ENCODE data around the gene ACTG2.

Gene ACTG2

GRCh38 chr2:73942664-73943063 lies 49.9 kb downstream of the ACTG2 start:
- Histone ChIP-seq H3K27ac (ENCODE audit: low read depth, low read length) (no peak overlapping the region), H3K9me3 (ENCODE audit: low read length) (no peaks in the 10 kb centered on the region), H3K36me3 (ENCODE audit: insufficient read depth, low read length) (peaks cover 18% of the 10 kb centered on the region), H3K27me3 (ENCODE audit: control insufficient read depth in 1 of 2, insufficient read depth in 2 of 2, low read length in 2 of 2) (no peaks in the 10 kb centered on the region), H3K4me3 (ENCODE audit: low read depth in 1 of 2, low read length in 2 of 2) (no peak overlapping the region), H3K9ac (ENCODE audit: low read length) (no peak overlapping the region), H3K4me1 (ENCODE audit: insufficient read depth, low read length) (no peaks in the 10 kb centered on the region)

- no peak overlapping the region for H3K4me3 ChIP-seq (ENCODE audit: low read depth in 1 of 2, low read length in 2 of 2)
- no peaks in the 10 kb centered on the region for H3K9me3 ChIP-seq (ENCODE audit: low read length)
- H3K27me3 ChIP-seq (ENCODE audit: control insufficient read depth in 1 of 2, insufficient read depth in 2 of 2, low read length in 2 of 2) = no peaks in the 10 kb centered on the region
- H3K9ac ChIP-seq (ENCODE audit: low read length) = no peak overlapping the region
- no peak overlapping the region for H3K27ac ChIP-seq (ENCODE audit: low read depth, low read length)
- no peaks in the 10 kb centered on the region for H3K4me1 ChIP-seq (ENCODE audit: insufficient read depth, low read length)
- peaks cover 32% of the 10 kb centered on the region for H3K36me3 ChIP-seq (ENCODE audit: insufficient read depth, low read length)
These were observed 51.9 kb downstream of the ACTG2 start for GRCh38 chr2:73944714-73945113.

- Histone ChIP-seq H3K9ac (ENCODE audit: low read length) (no peak overlapping the region), H3K9me3 (ENCODE audit: low read length) (no peaks in the 10 kb centered on the region), H3K4me1 (ENCODE audit: insufficient read depth, low read length) (no peaks in the 10 kb centered on the region), H3K27ac (ENCODE audit: low read depth, low read length) (no peak overlapping the region), H3K27me3 (ENCODE audit: control insufficient read depth in 1 of 2, insufficient read depth in 2 of 2, low read length in 2 of 2) (no peaks in the 10 kb centered on the region), H3K4me3 (ENCODE audit: low read depth in 1 of 2, low read length in 2 of 2) (no peak overlapping the region), H3K36me3 (ENCODE audit: insufficient read depth, low read length) (peaks cover 45% of the 10 kb centered on the region)
These were observed 53.4 kb downstream of the ACTG2 start for GRCh38 chr2:73946215-73946614.

GRCh38 chr2:73946666-73947065 lies 53.9 kb downstream of the ACTG2 start:
- H3K27ac ChIP-seq (ENCODE audit: low read depth, low read length) = no peak overlapping the region
- no peak overlapping the region for H3K4me3 ChIP-seq (ENCODE audit: low read depth in 1 of 2, low read length in 2 of 2)
- H3K4me1 ChIP-seq (ENCODE audit: insufficient read depth, low read length) = peaks cover 4% of the 10 kb centered on the region
- H3K9me3 ChIP-seq (ENCODE audit: low read length) = no peaks in the 10 kb centered on the region
- H3K27me3 ChIP-seq (ENCODE audit: control insufficient read depth in 1 of 2, insufficient read depth in 2 of 2, low read length in 2 of 2) = no peaks in the 10 kb centered on the region
- no peak overlapping the region for H3K9ac ChIP-seq (ENCODE audit: low read length)
- H3K36me3 ChIP-seq (ENCODE audit: insufficient read depth, low read length) = peaks cover 50% of the 10 kb centered on the region

GRCh38 chr2:73947412-73948018 lies 54.7 kb downstream of the ACTG2 start:
- H3K9ac ChIP-seq (ENCODE audit: low read length) = no peak overlapping the region
- no peaks in the 10 kb centered on the region for H3K9me3 ChIP-seq (ENCODE audit: low read length)
- no peak overlapping the region for H3K27ac ChIP-seq (ENCODE audit: low read depth, low read length)
- H3K27me3 ChIP-seq (ENCODE audit: control insufficient read depth in 1 of 2, insufficient read depth in 2 of 2, low read length in 2 of 2) = no peaks in the 10 kb centered on the region
- no peak overlapping the region for H3K4me3 ChIP-seq (ENCODE audit: low read depth in 1 of 2, low read length in 2 of 2)
- peaks cover 57% of the 10 kb centered on the region for H3K36me3 ChIP-seq (ENCODE audit: insufficient read depth, low read length)
- peaks cover 11% of the 10 kb centered on the region for H3K4me1 ChIP-seq (ENCODE audit: insufficient read depth, low read length)

GRCh38 chr2:73949802-73950201 lies 57.0 kb downstream of the ACTG2 start:
- Histone ChIP-seq H3K4me3 (ENCODE audit: low read depth in 1 of 2, low read length in 2 of 2) (no peak overlapping the region), H3K36me3 (ENCODE audit: insufficient read depth, low read length) (peaks cover 64% of the 10 kb centered on the region), H3K27me3 (ENCODE audit: control insufficient read depth in 1 of 2, insufficient read depth in 2 of 2, low read length in 2 of 2) (no peaks in the 10 kb centered on the region), H3K27ac (ENCODE audit: low read depth, low read length) (no peak overlapping the region), H3K9ac (ENCODE audit: low read length) (no peak overlapping the region), H3K4me1 (ENCODE audit: insufficient read depth, low read length) (peaks cover 11% of the 10 kb centered on the region), H3K9me3 (ENCODE audit: low read length) (no peaks in the 10 kb centered on the region)

GRCh38 chr2:73952499-73953446 lies 60.0 kb downstream of the ACTG2 start:
- no peak overlapping the region for H3K27ac ChIP-seq (ENCODE audit: low read depth, low read length)
- no peaks in the 10 kb centered on the region for H3K27me3 ChIP-seq (ENCODE audit: control insufficient read depth in 1 of 2, insufficient read depth in 2 of 2, low read length in 2 of 2)
- H3K36me3 ChIP-seq (ENCODE audit: insufficient read depth, low read length) = peaks cover 57% of the 10 kb centered on the region
- peaks cover 11% of the 10 kb centered on the region for H3K4me1 ChIP-seq (ENCODE audit: insufficient read depth, low read length)
- H3K4me3 ChIP-seq (ENCODE audit: low read depth in 1 of 2, low read length in 2 of 2) = no peak overlapping the region
- H3K9me3 ChIP-seq (ENCODE audit: low read length) = no peaks in the 10 kb centered on the region
- no peak overlapping the region for H3K9ac ChIP-seq (ENCODE audit: low read length)

GRCh38 chr2:73956218-73956865 lies 63.5 kb downstream of the ACTG2 start:
- Histone ChIP-seq H3K9me3 (ENCODE audit: low read length) (no peaks in the 10 kb centered on the region), H3K4me1 (ENCODE audit: insufficient read depth, low read length) (peaks cover 10% of the 10 kb centered on the region), H3K4me3 (ENCODE audit: low read depth in 1 of 2, low read length in 2 of 2) (no peak overlapping the region), H3K27me3 (ENCODE audit: control insufficient read depth in 1 of 2, insufficient read depth in 2 of 2, low read length in 2 of 2) (no peaks in the 10 kb centered on the region), H3K9ac (ENCODE audit: low read length) (no peak overlapping the region), H3K36me3 (ENCODE audit: insufficient read depth, low read length) (peaks cover 48% of the 10 kb centered on the region), H3K27ac (ENCODE audit: low read depth, low read length) (no peak overlapping the region)

- no peaks in the 10 kb centered on the region for H3K9me3 ChIP-seq (ENCODE audit: low read length)
- no peaks in the 10 kb centered on the region for H3K27me3 ChIP-seq (ENCODE audit: control insufficient read depth in 1 of 2, insufficient read depth in 2 of 2, low read length in 2 of 2)
- no peak overlapping the region for H3K9ac ChIP-seq (ENCODE audit: low read length)
- H3K4me3 ChIP-seq (ENCODE audit: low read depth in 1 of 2, low read length in 2 of 2) = no peak overlapping the region
- no peak overlapping the region for H3K27ac ChIP-seq (ENCODE audit: low read depth, low read length)
- H3K36me3 ChIP-seq (ENCODE audit: insufficient read depth, low read length) = peaks cover 22% of the 10 kb centered on the region
- no peaks in the 10 kb centered on the region for H3K4me1 ChIP-seq (ENCODE audit: insufficient read depth, low read length)
These were observed 68.5 kb downstream of the ACTG2 start for GRCh38 chr2:73961274-73961673.

- Histone ChIP-seq H3K9me3 (ENCODE audit: low read length) (no peaks in the 10 kb centered on the region), H3K27ac (ENCODE audit: low read depth, low read length) (no peak overlapping the region)
These were observed 69.2 kb downstream of the ACTG2 start for GRCh38 chr2:73961823-73962615.

GRCh38 chr2:73962798-73963197 lies 70.0 kb downstream of the ACTG2 start:
- Histone ChIP-seq H3K9ac (ENCODE audit: low read length) (no peak overlapping the region), H3K4me1 (ENCODE audit: insufficient read depth, low read length) (no peaks in the 10 kb centered on the region), H3K27ac (ENCODE audit: low read depth, low read length) (no peak overlapping the region)

More at GRCh38 chr2:73961823-73962615, 69.2 kb downstream of the ACTG2 start:
- H3K9ac ChIP-seq (ENCODE audit: low read length) = no peak overlapping the region
- H3K4me3 ChIP-seq (ENCODE audit: low read depth in 1 of 2, low read length in 2 of 2) = no peak overlapping the region
- H3K36me3 ChIP-seq (ENCODE audit: insufficient read depth, low read length) = peaks cover 18% of the 10 kb centered on the region
- H3K4me1 ChIP-seq (ENCODE audit: insufficient read depth, low read length) = no peaks in the 10 kb centered on the region
- H3K27me3 ChIP-seq (ENCODE audit: control insufficient read depth in 1 of 2, insufficient read depth in 2 of 2, low read length in 2 of 2) = no peaks in the 10 kb centered on the region

More at GRCh38 chr2:73962798-73963197, 70.0 kb downstream of the ACTG2 start:
- H3K4me3 ChIP-seq (ENCODE audit: low read depth in 1 of 2, low read length in 2 of 2) = no peak overlapping the region
- H3K27me3 ChIP-seq (ENCODE audit: control insufficient read depth in 1 of 2, insufficient read depth in 2 of 2, low read length in 2 of 2) = no peaks in the 10 kb centered on the region
- no peaks in the 10 kb centered on the region for H3K9me3 ChIP-seq (ENCODE audit: low read length)
- H3K36me3 ChIP-seq (ENCODE audit: insufficient read depth, low read length) = peaks cover 18% of the 10 kb centered on the region

Data from muscle layer of colon (tissue), 2 donors.